Measurements from ENCODE around the gene CEP350. TPM values are rescaled to one million over a fixed set of nuclear protein-coding genes. Genes with fewer than 3 reads are reported as not detected.

CEP350 gene
- total and polyA plus RNA-seq, 2 of the 4 experiments (the other 2 are of a cell fraction): 5.0 to 36.4 TPM

DNA sequence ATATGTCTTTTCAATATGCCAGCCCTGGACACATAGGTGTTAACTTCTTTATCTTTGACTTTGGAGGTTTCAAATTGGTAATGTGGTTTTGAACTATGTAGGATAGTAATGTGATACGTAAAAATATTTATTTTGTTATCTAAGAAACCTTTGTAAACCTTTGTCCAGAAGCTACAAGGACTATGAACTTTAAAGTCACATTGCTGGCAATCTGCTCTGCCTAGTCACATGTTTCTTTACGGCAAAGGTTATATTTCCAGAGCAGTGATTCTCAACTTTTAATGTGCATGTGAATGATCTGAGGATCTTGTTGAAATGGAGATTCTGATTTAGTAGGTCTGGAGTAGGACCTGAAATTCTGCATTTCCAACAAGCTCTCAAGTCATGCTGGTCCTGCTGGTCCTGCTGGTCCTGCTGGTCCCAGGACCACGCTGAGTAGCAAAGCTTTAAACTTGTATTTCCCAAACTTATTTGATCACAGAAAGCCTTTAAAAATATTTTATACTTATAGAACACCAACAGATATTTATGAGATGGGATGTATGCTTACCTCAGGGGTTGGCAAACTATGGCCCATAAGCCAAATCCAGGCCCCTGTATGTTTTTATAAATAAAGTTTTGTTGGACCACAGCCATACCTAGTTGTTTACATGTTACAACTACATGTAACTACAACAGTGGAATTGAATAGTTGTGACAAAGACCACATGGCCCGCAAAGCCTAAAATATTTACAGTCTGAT is 142.1 kb downstream of the CEP350 start:
- H2BK20ac ChIP-seq (ENCODE audit: low read depth, low read length): peak overlapping the region; percentile 79
- 100% methylated on average over 1 of the region's 4 CpGs; no CpG with 5 or more reads in 1 of the 2 experiments for WGBS, 2 experiments (ENCODE audit: extremely low coverage in 2 of 2, insufficient read length in 1 of 2)

More for the DNA sequence above, 142.1 kb downstream of the CEP350 start:
- Histone ChIP-seq H4K8ac (ENCODE audit: low read depth in 2 of 2, low read length in 2 of 2) (peak overlapping the region; percentile 28 to 36; a peak in 3 of 4 replicates), H2AFZ (replicated peaks; ENCODE audit: low read length, poor library complexity) (no peak overlapping the region), H4K20me1 (ENCODE audit: insufficient read depth, low read length) (peaks cover 3% of the 10 kb centered on the region; the same call in 1 of the 2 replicates), H3K56ac (ENCODE audit: extremely low read depth, insufficient read depth, low read length) (no peak overlapping the region), H3K4me2 (ENCODE audit: low read depth, low read length) (peak overlapping the region; percentile 7; the same call in 1 of the 2 replicates), H2BK5ac (ENCODE audit: low read depth, low read length, poor library complexity, severe bottlenecking) (peak overlapping the region; percentile 96), H3K9me3 (ENCODE audit: control insufficient read depth, insufficient read depth, low read length) (no peaks in the 10 kb centered on the region), H3K4me1 (ENCODE audit: control insufficient read depth, insufficient read depth, low read length) (peaks cover 31% of the 10 kb centered on the region), H3K27ac (ENCODE audit: insufficient read depth, low read length) (peak overlapping the region; percentile 98), H3K9ac (ENCODE audit: low read depth, low read length) (peak overlapping the region; percentile 19; the same call in 1 of the 2 replicates), H4K5ac (ENCODE audit: low read depth, low read length) (peak overlapping the region; percentile 87), H2BK15ac (ENCODE audit: low read depth, low read length) (peak overlapping the region; percentile 66; the same call in 1 of the 3 replicates), H3K4me3 (ENCODE audit: insufficient read depth, low read depth, low read length) (no peak overlapping the region), H3K27me3 (ENCODE audit: control insufficient read depth, insufficient read depth, low read length) (no peaks in the 10 kb centered on the region), H4K91ac (ENCODE audit: insufficient read depth, low read depth, low read length) (peak overlapping the region; percentile 57), H3K14ac (replicated peaks; ENCODE audit: low read depth, low read length) (peak overlapping the region; percentile 20; the same call in 1 of the 2 replicates), H3K79me1 (ENCODE audit: low read depth in 1 of 2, low read length in 2 of 2) (peaks cover 2 to 19% of the 10 kb centered on the region in 2 experiments; a peak in 3 of 4 replicates), H2BK120ac (ENCODE audit: low read depth, low read length) (peak overlapping the region; percentile 69), H3K36me3 (ENCODE audit: control insufficient read depth, insufficient read depth, low read length) (peaks cover 14% of the 10 kb centered on the region), H3K4ac (ENCODE audit: low read depth, low read length) (peak overlapping the region; percentile 66), H2AK9ac (replicated peaks; ENCODE audit: low read depth, low read length, poor library complexity) (no peak overlapping the region), H3K9me1 (ENCODE audit: insufficient read depth, low read length) (peaks cover 10% of the 10 kb centered on the region), H3K23ac (ENCODE audit: low read depth, low read length) (peak overlapping the region; percentile 7), H2AK5ac (ENCODE audit: low read depth, low read length) (peak overlapping the region; percentile 16; the same call in 1 of the 2 replicates), H3K18ac (ENCODE audit: low read depth, low read length) (peak overlapping the region; percentile 97)
- ChIA-PET CTCF (no interaction called here), POLR2A (ENCODE audit: unreplicated experiment) (no interaction called here)
- in situ Hi-C loops (cut with MboI; ENCODE audit: low sequenced_read_pairs) (no loop called here), dilution Hi-C loops (cut with HindIII; ENCODE audit: low sequenced_read_pairs, unreplicated experiment) (no loop called here), intact Hi-C loops (cut with micrococcal nuclease) (no loop called here)
- DNase-seq (peak; percentile 35), ATAC-seq (ENCODE audit: low read depth) (no peak)
- TF ChIP-seq FOS (IDR thresholded peaks at IDR 0.05; ENCODE audit: low read depth, low read length): no peak
- TF ChIP-seq, protein P1, sequence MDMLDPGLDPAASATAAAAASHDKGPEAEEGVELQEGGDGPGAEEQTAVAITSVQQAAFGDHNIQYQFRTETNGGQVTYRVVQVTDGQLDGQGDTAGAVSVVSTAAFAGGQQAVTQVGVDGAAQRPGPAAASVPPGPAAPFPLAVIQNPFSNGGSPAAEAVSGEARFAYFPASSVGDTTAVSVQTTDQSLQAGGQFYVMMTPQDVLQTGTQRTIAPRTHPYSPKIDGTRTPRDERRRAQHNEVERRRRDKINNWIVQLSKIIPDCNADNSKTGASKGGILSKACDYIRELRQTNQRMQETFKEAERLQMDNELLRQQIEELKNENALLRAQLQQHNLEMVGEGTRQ (IDR thresholded peaks at IDR 0.05; ENCODE audit: low read depth, low read length): no peak
- TF ChIP-seq, protein P2, sequence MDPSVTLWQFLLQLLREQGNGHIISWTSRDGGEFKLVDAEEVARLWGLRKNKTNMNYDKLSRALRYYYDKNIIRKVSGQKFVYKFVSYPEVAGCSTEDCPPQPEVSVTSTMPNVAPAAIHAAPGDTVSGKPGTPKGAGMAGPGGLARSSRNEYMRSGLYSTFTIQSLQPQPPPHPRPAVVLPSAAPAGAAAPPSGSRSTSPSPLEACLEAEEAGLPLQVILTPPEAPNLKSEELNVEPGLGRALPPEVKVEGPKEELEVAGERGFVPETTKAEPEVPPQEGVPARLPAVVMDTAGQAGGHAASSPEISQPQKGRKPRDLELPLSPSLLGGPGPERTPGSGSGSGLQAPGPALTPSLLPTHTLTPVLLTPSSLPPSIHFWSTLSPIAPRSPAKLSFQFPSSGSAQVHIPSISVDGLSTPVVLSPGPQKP (IDR thresholded peaks at IDR 0.05; ENCODE audit: borderline replicate concordance, low read depth, low read length): no peak
- TF ChIP-seq RAD21 (IDR thresholded peaks at IDR 0.05; ENCODE audit: low read length): no peak
- no peak for TF ChIP-seq CHD1 (IDR thresholded peaks at IDR 0.05; ENCODE audit: low read depth, low read length)
- TF ChIP-seq NFE2L2 (IDR thresholded peaks at IDR 0.05; ENCODE audit: low read depth, low read length): no peak
- TF ChIP-seq MAZ (IDR thresholded peaks at IDR 0.05; ENCODE audit: borderline replicate concordance, low read depth, low read length): no peak
- no peak for TF ChIP-seq RCOR1 (IDR thresholded peaks at IDR 0.05; ENCODE audit: insufficient replicate concordance, low read length)
- BruUV-seq (replicated peaks): no TSS peak
